ENCODE data around the gene FIG4. TPM values are rescaled to one million over a fixed set of nuclear protein-coding genes. Genes with fewer than 3 reads are reported as not detected.
"Not testable (repeated sequence)": the region's sequence is repeated elsewhere in the genome, so short reads cannot be mapped to it uniquely, and the experiment has no call there.

FIG4 gene
- total RNA-seq, 5 donors from 2014 or later (not counting 1 experiment from before 2014, with no cell fraction given): 10.5 to 13.5 (median 11.5) TPM

GRCh38 chr6:109708099-109708498 lies 17.0 kb downstream of the FIG4 start:
- H3K9me3 ChIP-seq; H3K9me3 Mint-ChIP-seq; H3K27ac ChIP-seq (ENCODE audit: low read length); H3K4me3 Mint-ChIP-seq; H3K27me3 ChIP-seq (replicated peaks in 1 of 2; ENCODE audit: control insufficient read depth in 2 of 2, extremely low read depth in 1 of 2, insufficient read depth in 2 of 2, low read length in 1 of 2); H3K36me3 ChIP-seq (ENCODE audit: control insufficient read depth in 2 of 2, extremely low read depth in 1 of 2, insufficient read depth in 1 of 2, low read length in 1 of 2); H3K27ac Mint-ChIP-seq; DNase-seq; H3K27me3 Mint-ChIP-seq; H3K4me1 ChIP-seq (ENCODE audit: control insufficient read depth in 1 of 2, extremely low read depth in 1 of 2, insufficient read depth in 2 of 2, low read length in 2 of 2); POLR2A ChIA-PET; ATAC-seq (replicated peaks in 1 of 4); H3K4me3 ChIP-seq (ENCODE audit: control insufficient read depth in 1 of 2, extremely low read depth in 1 of 2, low read length in 1 of 2): not testable (repeated sequence)
- CTCF ChIA-PET: interaction anchor here in 1 of 2 donors (1.0 kb wide), 1 partner anchor 332 kb away, joined by 4 read pairs; no protein-coding TSS in a partner anchor
- H3K4me1 Mint-ChIP-seq: peaks cover 35 to 41% (median 40%) of the 10 kb centered on the region in 3 donors
- WGBS (ENCODE audit: insufficient coverage): no CpG with 5 or more reads among the region's 2 CpGs
- peaks cover 22% of the 10 kb centered on the region for H3K36me3 Mint-ChIP-seq

GRCh38 chr6:109713097-109713496 lies 22.0 kb downstream of the FIG4 start:
- Histone ChIP-seq H3K4me1 (ENCODE audit: control insufficient read depth in 1 of 2, extremely low read depth in 1 of 2, insufficient read depth in 2 of 2, low read length in 2 of 2) (no peaks in the 10 kb centered on the region), H3K27me3 (replicated peaks in 1 of 2; ENCODE audit: control insufficient read depth in 2 of 2, extremely low read depth in 1 of 2, insufficient read depth in 2 of 2, low read length in 1 of 2) (no peaks in the 10 kb centered on the region), H3K4me3 (ENCODE audit: control insufficient read depth in 1 of 2, extremely low read depth in 1 of 2, low read length in 1 of 2) (no peak overlapping the region), H3K9me3 (no peaks in the 10 kb centered on the region), H3K36me3 (ENCODE audit: control insufficient read depth in 2 of 2, extremely low read depth in 1 of 2, insufficient read depth in 1 of 2, low read length in 1 of 2) (peaks cover 0 to 5% of the 10 kb centered on the region in 2 donors), H3K27ac (ENCODE audit: low read length) (no peak overlapping the region)
- H3K4me1 Mint-ChIP-seq: peaks cover 13 to 33% (median 18%) of the 10 kb centered on the region in 3 donors
- ChIA-PET CTCF (no interaction called here), POLR2A (interaction anchor here in 1 of 2 donors (0.6 kb wide), 1 partner anchor 68 kb away, joined by 4 read pairs; no protein-coding TSS in a partner anchor)
- no peak overlapping the region for H3K4me3 Mint-ChIP-seq
- DNase-seq: no peak
- no peak for ATAC-seq (replicated peaks in 1 of 4)
- 80% methylated on average over 7 of the region's 8 CpGs for WGBS (ENCODE audit: insufficient coverage)
- H3K9me3 Mint-ChIP-seq: peaks cover 0 to 6% (median 3%) of the 10 kb centered on the region in 3 donors
- peaks cover 33% of the 10 kb centered on the region for H3K36me3 Mint-ChIP-seq
- no peak overlapping the region for H3K27ac Mint-ChIP-seq
- H3K27me3 Mint-ChIP-seq: no peaks in the 10 kb centered on the region

DNA sequence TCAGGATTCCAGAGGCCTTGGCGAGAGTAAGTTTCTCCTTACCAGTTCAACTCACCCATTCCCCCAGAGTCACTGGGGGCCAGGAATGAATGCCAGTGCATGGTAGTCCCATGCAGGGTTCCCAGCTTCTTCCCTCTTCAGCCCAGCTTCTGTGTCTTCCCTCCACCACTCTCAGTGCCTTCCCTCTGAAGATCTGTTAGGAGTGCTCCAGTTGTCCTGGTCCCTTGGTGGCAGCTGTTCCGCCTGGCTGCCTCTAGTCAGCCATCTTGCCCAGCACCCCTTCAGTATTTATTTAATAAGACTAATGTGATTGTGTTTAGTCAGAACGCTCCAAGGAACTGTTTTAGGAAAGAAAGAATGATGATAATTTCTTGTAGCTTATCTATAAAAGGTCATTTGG lies 23.1 kb downstream of the FIG4 start:
- Mint-ChIP-seq H3K27ac (no peak overlapping the region), H3K9me3 (peaks cover 0 to 6% (median 0%) of the 10 kb centered on the region in 3 donors), H3K36me3 (peaks cover 25% of the 10 kb centered on the region), H3K27me3 (no peaks in the 10 kb centered on the region), H3K4me3 (no peak overlapping the region), H3K4me1 (peaks cover 13 to 24% (median 16%) of the 10 kb centered on the region in 3 donors)
- no peak for DNase-seq
- peaks cover 0 to 10% of the 10 kb centered on the region in 2 donors for H3K36me3 ChIP-seq (ENCODE audit: control insufficient read depth in 2 of 2, extremely low read depth in 1 of 2, insufficient read depth in 1 of 2, low read length in 1 of 2)
- H3K27ac ChIP-seq (ENCODE audit: low read length): no peak overlapping the region
- ChIA-PET CTCF (interaction anchor here in 1 of 2 donors (1.9 kb wide), 1 partner anchor 326 kb away, joined by 5 read pairs; no protein-coding TSS in a partner anchor), POLR2A (no interaction called here)
- 80% methylated on average over 1 of the region's 3 CpGs for WGBS (ENCODE audit: insufficient coverage)
- H3K9me3 ChIP-seq: no peaks in the 10 kb centered on the region
- no peak for ATAC-seq (replicated peaks in 1 of 4)
- no peaks in the 10 kb centered on the region for H3K4me1 ChIP-seq (ENCODE audit: control insufficient read depth in 1 of 2, extremely low read depth in 1 of 2, insufficient read depth in 2 of 2, low read length in 2 of 2)
- H3K27me3 ChIP-seq (replicated peaks in 1 of 2; ENCODE audit: control insufficient read depth in 2 of 2, extremely low read depth in 1 of 2, insufficient read depth in 2 of 2, low read length in 1 of 2): no peaks in the 10 kb centered on the region
- H3K4me3 ChIP-seq (ENCODE audit: control insufficient read depth in 1 of 2, extremely low read depth in 1 of 2, low read length in 1 of 2): no peak overlapping the region

GRCh38 chr6:109714611-109715010 lies 23.5 kb downstream of the FIG4 start:
- H3K27ac ChIP-seq (ENCODE audit: low read length): no peak overlapping the region
- no peak for ATAC-seq (replicated peaks in 1 of 4)
- no peak overlapping the region for H3K27ac Mint-ChIP-seq
- no CpG with 5 or more reads among the region's 1 CpG for WGBS (ENCODE audit: insufficient coverage)
- no peaks in the 10 kb centered on the region for H3K27me3 ChIP-seq (replicated peaks in 1 of 2; ENCODE audit: control insufficient read depth in 2 of 2, extremely low read depth in 1 of 2, insufficient read depth in 2 of 2, low read length in 1 of 2)
- H3K9me3 ChIP-seq: no peaks in the 10 kb centered on the region
- H3K36me3 ChIP-seq (ENCODE audit: control insufficient read depth in 2 of 2, extremely low read depth in 1 of 2, insufficient read depth in 1 of 2, low read length in 1 of 2): peaks cover 0 to 10% of the 10 kb centered on the region in 2 donors
- H3K36me3 Mint-ChIP-seq: peaks cover 21% of the 10 kb centered on the region
- no peaks in the 10 kb centered on the region for H3K4me1 ChIP-seq (ENCODE audit: control insufficient read depth in 1 of 2, extremely low read depth in 1 of 2, insufficient read depth in 2 of 2, low read length in 2 of 2)
- no peak overlapping the region for H3K4me3 ChIP-seq (ENCODE audit: control insufficient read depth in 1 of 2, extremely low read depth in 1 of 2, low read length in 1 of 2)
- peaks cover 0 to 5% (median 0%) of the 10 kb centered on the region in 3 donors for H3K9me3 Mint-ChIP-seq
- H3K4me1 Mint-ChIP-seq: peaks cover 11 to 20% (median 16%) of the 10 kb centered on the region in 3 donors
- POLR2A ChIA-PET: no interaction called here
- no peaks in the 10 kb centered on the region for H3K27me3 Mint-ChIP-seq
- CTCF ChIA-PET: interaction anchor here in 1 of 2 donors (1.9 kb wide), 1 partner anchor 325 kb away, joined by 5 read pairs; no protein-coding TSS in a partner anchor
- no peak overlapping the region for H3K4me3 Mint-ChIP-seq
- DNase-seq: no peak

DNA sequence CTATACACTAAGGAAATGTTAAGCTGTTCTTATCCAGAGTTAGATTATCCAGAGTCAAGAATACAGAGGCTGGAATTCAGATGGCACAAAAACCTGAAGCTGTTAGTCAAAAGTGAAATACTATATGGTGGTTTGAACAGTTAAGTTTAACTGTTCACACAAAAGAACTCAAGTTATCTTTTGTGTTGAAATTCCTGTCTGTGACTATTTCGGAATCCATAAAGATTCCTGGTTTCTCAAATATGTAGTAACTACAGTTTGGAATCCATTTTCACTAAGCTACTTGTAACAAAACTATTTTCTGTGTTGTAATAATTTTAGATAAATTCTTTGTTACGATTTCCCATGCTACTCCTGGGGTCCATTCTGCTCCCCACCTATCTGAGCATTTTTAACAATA lies 24.5 kb downstream of the FIG4 start:
- H3K27me3 Mint-ChIP-seq: no peaks in the 10 kb centered on the region
- Histone ChIP-seq H3K36me3 (ENCODE audit: control insufficient read depth in 2 of 2, extremely low read depth in 1 of 2, insufficient read depth in 1 of 2, low read length in 1 of 2) (peaks cover 0 to 10% of the 10 kb centered on the region in 2 donors), H3K9me3 (no peaks in the 10 kb centered on the region), H3K4me3 (ENCODE audit: control insufficient read depth in 1 of 2, extremely low read depth in 1 of 2, low read length in 1 of 2) (no peak overlapping the region), H3K4me1 (ENCODE audit: control insufficient read depth in 1 of 2, extremely low read depth in 1 of 2, insufficient read depth in 2 of 2, low read length in 2 of 2) (no peaks in the 10 kb centered on the region), H3K27me3 (replicated peaks in 1 of 2; ENCODE audit: control insufficient read depth in 2 of 2, extremely low read depth in 1 of 2, insufficient read depth in 2 of 2, low read length in 1 of 2) (no peaks in the 10 kb centered on the region), H3K27ac (ENCODE audit: low read length) (no peak overlapping the region)
- WGBS (ENCODE audit: insufficient coverage): no CpG with 5 or more reads among the region's 2 CpGs
- ATAC-seq (replicated peaks in 1 of 4) (no peak), DNase-seq (no peak)
- no peaks in the 10 kb centered on the region for H3K9me3 Mint-ChIP-seq
- peaks cover 4 to 17% (median 12%) of the 10 kb centered on the region in 3 donors for H3K4me1 Mint-ChIP-seq
- no peak overlapping the region for H3K4me3 Mint-ChIP-seq
- H3K27ac Mint-ChIP-seq: no peak overlapping the region
- ChIA-PET POLR2A (interaction anchor here in 1 of 2 donors (0.5 to 0.7 kb wide), 2 partner anchors 348 to 468 kb away, joined by 3 read pairs; no protein-coding TSS in a partner anchor), CTCF (interaction anchor here in 1 of 2 donors (1.9 kb wide), 1 partner anchor 324 kb away, joined by 5 read pairs; no protein-coding TSS in a partner anchor)
- peaks cover 19% of the 10 kb centered on the region for H3K36me3 Mint-ChIP-seq

- peaks cover 30% of the 10 kb centered on the region for H3K36me3 Mint-ChIP-seq
- peaks cover 0 to 7% (median under 1%) of the 10 kb centered on the region in 3 donors for H3K4me1 Mint-ChIP-seq
- DNase-seq: no peak
- H3K9me3 Mint-ChIP-seq: no peaks in the 10 kb centered on the region
- H3K4me3 Mint-ChIP-seq: no peak overlapping the region
- Histone ChIP-seq H3K36me3 (ENCODE audit: control insufficient read depth in 2 of 2, extremely low read depth in 1 of 2, insufficient read depth in 1 of 2, low read length in 1 of 2) (peaks cover 0 to 10% of the 10 kb centered on the region in 2 donors), H3K4me1 (ENCODE audit: control insufficient read depth in 1 of 2, extremely low read depth in 1 of 2, insufficient read depth in 2 of 2, low read length in 2 of 2) (no peaks in the 10 kb centered on the region), H3K4me3 (ENCODE audit: control insufficient read depth in 1 of 2, extremely low read depth in 1 of 2, low read length in 1 of 2) (no peak overlapping the region), H3K27me3 (replicated peaks in 1 of 2; ENCODE audit: control insufficient read depth in 2 of 2, extremely low read depth in 1 of 2, insufficient read depth in 2 of 2, low read length in 1 of 2) (no peaks in the 10 kb centered on the region), H3K27ac (ENCODE audit: low read length) (no peak overlapping the region), H3K9me3 (no peaks in the 10 kb centered on the region)
- POLR2A ChIA-PET: no interaction called here
- ATAC-seq (replicated peaks in 1 of 4): no peak
- H3K27ac Mint-ChIP-seq: no peak overlapping the region
- no CpG with 5 or more reads among the region's 2 CpGs for WGBS (ENCODE audit: insufficient coverage)
- CTCF ChIA-PET: no interaction called here
- no peaks in the 10 kb centered on the region for H3K27me3 Mint-ChIP-seq
Measured at GRCh38 chr6:109717971-109718370, 26.9 kb downstream of the FIG4 start.
